SIG-M5 treated with dmso at 0.1 percent for 504 hours (cell line): ENCODE results near the gene PCED1B.
A peak's percentile ranks its signal among the peaks of the same experiment; 100 is the strongest.

Experiments
- DNase-seq: peaks from one replicate; lab custom pipeline; 2025; ENCODE audit not compliant: unreplicated experiment; lab: John Stamatoyannopoulos, UW

PCED1B gene

DNA sequence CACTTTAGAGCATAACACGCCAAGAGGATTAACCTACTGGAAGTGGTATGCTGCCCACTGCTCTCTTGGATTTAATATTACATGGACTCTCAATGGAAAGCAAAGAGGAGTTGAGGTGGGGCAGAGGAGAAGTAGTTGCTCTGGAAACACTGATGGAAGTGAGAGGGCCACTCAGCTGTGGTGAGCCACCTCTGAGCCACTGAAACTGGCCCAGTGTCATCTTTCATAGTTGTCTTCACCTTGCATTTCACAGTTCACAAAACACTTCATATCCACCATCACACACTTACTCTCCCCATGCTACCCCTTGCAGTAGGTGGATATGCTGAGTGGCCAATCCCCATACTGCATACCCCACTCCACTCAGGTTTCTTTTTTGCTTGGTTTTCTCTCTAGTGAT, 12.2 kb upstream of the PCED1B start:
- DNase-seq = no peak

DNA sequence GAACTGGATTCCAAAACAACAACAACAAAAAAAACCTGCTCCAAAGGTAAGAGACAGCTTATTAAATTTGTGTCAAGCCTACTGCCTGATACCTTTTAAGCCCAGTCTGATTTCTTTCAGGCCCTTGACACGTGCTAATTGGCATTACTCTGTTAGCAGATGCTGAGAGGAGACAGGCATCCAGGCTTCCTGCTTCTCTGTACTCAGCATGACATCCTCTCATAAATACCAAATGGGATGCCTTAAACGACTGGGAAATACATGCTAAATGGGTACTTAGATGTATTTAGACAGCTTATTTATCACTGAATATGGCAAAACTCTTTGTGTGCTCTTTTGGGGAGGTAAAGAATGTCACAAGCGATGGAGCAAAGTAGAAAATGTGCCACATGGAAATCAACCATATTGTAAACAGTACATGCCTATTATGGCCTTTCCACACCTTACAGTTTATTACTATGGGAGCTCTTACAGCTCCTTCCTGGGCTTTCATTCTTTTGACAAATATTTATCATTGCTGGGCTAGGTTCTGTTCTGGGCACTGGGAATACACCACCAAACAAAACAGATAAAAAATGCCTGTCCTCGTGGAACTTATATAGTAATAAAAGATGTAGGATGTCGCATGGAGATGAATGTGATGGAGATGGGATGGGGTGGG, 11.5 kb upstream of the PCED1B start:
- DNase-seq = no peak

DNA sequence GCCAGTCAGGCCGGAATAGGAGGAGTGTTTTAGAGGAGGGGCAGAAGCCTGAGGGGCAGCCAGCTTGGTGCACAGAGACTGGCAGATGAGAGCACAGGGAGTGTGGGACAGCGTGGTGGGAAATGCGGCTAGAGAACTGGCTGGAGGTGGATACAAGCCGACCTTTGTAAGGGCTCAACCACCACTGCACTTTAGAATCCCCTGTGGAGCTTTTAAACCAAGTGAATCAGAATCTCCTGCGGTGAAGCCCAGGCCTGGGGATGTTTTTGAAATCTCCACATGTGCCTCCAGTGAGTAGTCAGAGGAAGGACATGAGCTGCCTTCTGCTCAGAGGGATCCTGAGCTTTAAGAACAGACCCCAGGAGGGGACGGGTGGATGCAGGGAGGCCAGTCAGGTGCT, 10.9 kb upstream of the PCED1B start:
- no peak for DNase-seq

DNA sequence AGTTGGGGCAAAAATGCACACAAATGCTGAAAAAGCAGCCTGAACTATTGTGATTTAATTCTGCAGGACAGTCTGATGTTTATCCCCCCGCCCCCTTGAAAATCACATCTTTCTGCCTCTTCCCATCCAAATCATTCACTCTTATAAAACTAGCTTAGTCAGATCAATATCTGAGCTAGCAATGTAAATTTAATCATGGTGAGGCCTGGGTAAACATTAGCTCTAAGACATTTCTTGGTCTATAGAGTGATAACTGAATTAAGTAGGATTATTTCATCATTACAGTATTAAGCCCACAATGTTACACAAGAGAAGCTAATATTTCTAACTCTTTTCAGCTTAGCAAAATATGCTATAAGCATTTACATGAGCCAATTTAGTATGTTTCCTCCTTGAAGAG, 9.1 kb upstream of the PCED1B start:
- DNase-seq = no peak

DNA sequence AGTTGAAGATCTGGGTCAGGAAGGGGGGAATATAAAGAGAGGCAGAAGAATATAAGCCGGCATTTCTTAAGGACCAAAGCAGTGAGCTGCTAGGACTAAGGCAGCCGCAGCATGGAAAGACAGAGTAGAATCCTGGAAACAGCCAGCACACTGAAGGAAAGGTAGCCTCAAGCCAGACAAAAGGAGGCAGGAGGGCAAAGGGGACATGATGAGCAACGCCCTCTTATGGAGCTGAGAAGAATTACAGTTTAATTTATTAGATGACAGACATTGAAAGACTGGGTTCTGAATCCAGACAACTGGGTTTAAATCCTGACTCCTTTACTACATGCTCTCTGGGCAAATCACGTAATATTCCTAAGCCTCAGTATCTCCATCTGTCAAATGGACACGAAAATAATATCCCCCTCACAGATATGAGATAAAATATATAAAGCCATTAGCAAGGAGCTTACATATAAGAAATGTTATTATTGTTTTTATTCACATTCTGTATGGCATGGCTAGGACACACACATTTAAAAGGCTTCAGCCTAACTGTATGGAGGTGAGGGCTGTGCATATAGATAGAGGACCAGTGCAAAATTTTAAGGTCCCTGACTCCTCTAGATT, 8.1 kb upstream of the PCED1B start:
- peak; percentile 41 for DNase-seq

DNA sequence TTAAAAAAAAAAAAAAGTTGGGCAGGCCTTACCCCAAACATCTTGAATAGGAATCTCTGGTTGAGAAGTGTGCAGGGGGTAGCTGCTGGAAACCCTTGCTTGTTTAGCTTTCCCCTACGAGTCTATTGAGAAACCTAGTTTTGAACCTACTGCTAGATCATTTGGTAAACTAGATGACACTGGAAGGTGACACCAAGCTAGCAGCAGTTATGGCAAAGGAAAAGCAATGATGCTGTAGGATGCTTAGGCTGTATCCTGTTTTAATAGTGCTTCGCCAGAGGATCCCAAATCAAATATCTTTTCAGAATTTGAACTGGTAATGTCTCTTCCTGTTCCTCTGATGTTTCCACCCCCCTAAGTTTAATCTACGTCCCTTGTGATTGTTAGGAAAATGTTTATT, 5.5 kb upstream of the PCED1B start:
- DNase-seq = no peak

DNA sequence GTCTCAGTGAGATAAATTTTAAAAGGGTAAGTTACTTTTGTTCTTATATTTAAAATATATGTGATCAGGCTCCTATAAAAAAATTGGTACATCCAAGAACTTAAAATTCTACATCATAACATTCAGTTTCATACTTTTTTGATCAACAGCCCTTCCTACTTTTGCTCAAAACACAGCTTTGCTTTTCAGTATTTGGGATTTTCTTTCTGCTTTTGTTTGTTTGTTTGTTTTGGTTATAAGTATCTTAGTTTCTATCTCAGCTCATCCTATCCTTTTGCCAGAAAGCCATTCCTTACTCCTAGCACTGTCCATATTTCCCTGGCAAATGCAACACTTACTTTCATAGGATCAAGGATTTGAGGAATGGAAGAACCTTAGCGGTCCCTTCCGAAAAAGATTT, 4.7 kb upstream of the PCED1B start:
- no peak for DNase-seq

DNA sequence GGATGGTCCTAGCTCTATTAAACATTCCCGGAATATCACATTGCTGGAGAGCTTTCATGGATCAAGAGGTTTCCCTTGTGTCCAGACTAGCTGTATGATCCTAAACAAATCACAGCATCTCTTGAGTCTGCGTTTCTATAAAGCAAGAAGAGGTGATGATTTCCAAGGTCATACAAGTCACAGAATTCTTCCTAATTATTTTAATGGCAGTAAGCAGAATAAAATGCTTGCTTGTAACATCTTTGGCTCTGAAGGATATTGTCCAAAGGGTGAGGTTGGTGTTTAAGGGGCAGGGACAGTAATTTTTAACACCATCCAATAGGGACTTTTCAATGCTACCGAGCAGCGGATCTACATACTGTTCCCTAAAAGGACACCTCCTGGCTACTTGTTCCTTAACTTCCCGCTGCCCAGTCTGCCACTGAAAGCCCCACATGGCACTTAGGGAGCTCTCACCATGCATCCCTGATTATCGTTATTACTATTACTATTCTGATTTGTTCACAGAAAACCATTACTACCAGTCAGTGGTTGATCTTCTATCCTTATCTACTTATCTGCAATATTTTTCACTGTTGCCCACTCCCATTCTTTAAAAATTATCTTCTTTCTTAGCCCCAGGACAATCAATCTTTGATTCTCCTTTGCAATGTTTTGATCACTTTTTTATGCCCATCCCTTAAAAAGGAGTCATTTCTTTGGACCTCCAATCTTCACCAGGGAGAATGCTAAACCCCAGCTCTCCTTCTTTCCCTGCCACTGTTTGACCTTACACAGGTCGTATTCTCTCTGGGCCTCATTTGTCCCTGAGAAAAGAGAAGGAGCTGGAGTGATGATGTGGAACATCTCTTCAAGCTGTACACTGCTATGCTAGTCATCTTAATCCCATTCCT, 4.0 kb upstream of the PCED1B start:
- DNase-seq = no peak

DNA sequence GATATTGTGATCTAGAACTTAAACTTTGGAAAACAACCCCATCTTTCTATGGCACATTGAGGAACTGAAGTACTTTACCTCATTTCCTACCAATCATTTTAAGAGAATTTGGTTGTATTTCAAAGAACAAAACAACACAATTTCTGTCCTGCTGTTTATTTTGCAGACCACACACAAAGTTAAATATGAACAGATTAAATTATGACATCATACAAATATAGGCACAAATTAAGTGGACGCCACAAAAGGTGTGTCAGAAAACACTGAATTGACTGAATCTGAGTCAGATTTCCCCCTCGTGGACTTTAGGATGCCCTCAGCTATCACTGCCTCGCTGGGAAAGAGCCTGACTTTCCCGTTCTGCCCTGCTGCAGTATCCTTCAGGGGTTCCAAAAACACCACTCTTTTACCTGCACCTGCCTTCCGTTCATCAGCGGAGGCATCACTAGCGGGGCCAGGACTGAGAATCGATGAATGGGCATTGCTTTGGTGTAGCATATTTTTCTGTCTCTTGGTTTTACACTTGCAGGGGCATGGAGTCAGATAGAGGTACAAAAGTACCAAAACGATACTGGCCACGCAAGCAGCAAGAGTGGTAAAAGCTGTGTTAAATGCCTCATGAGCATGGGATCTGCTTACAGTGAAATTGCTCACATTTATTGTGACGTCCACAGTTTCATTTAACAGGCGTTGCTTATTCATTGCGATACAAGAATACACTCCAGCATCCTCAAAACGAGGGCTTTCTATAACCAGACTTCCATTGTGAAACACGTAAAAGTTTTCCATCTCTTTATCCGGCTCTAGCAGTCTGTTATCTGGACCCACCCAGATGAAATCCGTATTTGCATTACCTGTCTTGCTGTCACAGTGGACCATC, 2.0 kb upstream of the PCED1B start:
- no peak for DNase-seq

DNA sequence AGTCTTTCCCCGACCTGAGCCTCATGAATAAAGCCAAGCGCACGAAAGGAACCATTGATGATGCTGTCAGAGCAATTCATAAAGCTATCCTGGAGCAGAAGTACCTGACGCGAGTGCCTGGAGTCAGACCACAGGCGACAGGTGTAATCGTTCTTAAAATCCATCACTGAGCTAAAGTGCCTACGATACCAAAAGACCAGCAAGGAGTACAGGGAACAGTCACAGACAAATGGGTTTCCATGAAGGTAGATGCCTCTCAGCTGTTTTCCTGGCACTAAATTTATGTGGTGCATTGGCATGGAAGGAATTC, 1.4 kb upstream of the PCED1B start:
- DNase-seq = no peak

DNA sequence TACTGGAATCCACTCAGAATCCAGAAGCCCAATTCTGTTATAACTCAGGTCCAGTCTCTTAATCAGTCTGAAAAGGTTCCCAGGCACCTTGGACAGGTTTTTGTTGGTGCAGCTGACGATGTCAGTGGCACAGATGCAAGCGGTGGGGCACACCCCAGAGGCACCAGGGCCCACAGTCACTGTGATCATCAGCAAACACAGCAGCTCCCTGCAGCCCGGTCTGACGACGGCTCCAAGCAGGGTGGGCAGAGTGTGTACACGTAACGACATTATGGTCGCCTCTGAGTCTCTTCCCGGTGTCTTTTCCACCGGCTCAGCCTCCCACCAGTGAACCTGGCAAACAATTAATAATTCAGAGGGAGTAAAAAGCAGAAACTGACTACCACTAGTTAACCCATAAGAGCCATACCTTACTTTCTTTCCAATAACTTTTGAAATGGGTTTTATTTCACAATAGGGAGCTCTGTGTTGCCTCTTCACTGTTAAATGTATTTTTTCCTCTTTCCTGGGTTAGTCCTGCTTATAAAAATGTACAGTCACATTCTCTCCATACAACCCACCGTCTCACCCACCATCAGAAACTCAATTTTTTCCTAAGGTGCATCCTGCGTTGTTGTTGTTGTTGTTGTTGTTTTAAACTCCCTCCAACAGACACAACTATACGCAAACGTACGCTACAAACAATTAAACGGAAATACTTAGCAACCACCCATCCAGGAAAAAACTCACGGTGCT, 521 bp upstream of the PCED1B start:
- no peak for DNase-seq

DNA sequence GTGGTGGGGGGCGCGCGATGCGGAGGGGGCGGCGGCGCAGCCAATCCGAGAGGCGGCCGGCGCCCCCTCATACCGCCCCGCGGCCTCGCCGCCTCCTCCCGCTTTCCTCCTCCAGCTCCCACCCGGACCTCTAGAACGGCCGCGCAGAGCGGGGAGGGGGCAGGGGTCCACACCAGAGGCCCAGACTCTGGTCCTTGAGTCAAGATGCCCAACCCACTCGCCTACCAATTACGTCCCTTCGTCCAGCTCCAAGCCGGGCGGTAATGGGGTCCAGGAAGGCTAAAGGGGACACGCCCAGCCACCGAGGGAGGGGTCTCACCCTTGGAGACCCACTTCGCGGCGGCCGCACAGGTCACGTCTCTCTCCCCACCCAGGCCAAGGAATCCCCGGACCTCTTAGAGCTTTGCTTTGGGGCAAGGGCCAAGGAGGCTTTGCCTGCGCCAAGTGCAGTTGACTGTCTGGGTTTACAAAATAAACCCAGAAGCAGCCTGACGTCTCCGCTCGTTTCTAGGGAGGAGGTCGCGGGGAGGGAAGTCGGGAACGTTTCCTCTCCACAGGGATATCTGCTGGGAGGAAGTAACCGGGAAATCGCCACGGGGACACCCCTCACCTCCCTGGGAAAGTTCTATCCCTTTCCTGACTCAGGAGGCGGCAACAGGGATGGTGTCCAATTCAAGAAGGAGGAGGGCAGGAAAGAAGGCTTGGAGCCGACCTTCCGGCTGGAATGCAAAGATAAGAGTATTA, 732 bp downstream of the PCED1B start:
- DNase-seq = peak; percentile 24

DNA sequence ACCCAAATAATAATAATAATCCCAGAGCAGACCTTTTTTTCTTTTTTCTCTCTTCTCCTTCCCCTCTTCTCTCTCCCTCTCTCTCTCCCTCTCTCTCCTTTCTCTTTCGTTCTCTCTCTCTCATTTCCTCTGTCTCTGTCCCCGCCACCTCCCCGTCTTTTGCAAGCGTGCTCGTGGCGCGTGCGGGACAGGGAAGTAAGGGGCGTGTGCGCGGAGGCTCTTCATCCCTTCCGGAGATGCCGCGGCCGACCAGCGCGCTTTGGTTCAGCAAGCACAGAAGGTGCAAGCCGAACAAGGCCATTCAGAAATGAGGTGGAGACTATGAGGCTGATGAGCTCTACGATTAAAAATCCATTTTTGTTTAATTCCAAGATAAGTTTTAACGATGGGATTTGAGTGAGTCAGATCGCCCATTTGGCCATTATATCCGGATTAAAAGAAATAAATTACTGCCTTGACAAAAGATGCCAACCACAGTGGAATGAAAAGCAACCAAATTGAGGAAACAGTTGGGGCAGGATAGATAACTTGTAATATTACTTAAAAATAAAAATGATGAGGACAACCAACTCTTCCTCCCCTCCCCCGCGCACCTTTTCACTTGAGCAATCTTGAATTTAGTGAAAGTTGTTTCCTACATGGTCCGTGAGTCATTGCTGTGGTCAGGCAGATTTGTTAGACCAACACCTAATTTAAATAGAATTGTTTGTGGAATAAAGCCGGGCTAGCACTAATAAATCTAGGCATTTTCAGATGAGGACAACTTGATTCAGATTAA, 1.5 kb downstream of the PCED1B start:
- DNase-seq = peak; percentile 58

DNA sequence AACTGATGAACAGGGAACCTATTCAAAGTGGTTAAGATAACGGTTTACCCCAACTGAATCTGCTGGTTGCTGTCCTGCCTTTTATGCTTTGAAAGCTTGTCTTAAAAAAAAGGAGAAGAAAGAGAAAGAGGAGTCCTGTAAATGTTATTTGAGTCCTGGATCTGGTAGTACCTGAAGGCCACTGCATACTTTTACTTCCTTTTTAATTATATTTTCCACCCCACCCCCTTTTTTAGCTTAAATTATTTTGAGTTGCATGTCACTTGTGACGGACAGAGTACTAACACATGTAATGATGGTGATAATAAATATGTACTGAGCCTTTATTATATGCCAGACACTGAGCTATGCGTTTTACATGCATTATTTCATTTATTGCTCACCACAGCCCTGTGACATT, 2.9 kb downstream of the PCED1B start:
- no peak for DNase-seq

DNA sequence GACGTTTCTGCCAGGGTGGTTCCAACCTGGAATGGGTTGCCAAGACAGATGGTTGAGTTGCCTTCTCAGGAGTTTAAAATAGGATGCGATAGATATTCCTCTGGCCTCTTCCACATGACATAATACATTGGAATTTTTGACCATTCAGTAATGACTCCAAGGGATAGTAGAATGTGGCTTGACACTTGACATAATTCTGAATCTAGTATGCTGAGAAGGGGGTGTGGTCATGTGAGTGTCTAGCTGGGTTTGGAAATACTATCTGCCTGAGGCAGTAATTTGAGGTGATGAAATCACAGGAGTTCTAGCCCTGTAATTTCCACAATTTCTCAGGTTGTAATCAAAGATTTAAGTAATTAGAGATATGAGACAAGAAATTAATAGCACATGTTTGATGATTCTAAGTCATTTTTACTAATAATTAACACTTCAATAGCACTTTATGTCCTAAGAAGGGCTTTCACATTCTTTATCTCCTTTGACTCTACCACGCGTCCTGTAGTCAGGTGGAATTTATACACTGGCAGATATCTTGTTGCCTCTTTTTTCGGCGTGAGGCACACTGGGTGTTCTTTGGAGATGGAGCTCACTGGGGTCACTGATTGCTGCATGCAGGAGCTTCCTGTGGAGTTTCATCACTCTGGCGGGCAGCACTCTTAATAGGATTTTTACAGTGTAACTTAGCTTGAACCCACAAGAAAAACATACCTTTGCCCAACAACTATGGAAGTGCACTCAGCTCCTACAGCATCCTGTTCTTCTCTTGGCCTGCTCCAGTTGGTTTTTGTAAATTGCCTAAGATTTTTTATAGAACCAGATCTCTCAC, 3.6 kb downstream of the PCED1B start:
- peak; percentile 57 for DNase-seq

DNA sequence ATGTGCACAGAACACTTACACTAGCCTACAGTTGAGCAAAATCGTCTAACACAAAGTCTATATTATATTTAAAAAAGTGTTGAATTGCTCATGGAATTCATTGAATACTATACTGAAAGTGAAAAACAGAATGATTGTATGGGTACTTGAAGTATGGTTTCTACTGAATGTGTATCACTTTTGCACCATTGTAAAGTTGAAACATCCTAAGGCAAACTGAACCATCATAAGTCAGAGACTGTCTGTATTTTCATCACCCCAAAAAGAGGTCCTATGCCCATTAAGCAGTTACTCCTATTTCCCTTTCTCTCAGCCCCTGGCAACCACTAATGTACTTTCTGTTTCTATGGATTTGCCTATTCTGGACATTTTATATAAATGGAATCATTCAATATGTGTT, 4.8 kb downstream of the PCED1B start:
- no peak for DNase-seq

DNA sequence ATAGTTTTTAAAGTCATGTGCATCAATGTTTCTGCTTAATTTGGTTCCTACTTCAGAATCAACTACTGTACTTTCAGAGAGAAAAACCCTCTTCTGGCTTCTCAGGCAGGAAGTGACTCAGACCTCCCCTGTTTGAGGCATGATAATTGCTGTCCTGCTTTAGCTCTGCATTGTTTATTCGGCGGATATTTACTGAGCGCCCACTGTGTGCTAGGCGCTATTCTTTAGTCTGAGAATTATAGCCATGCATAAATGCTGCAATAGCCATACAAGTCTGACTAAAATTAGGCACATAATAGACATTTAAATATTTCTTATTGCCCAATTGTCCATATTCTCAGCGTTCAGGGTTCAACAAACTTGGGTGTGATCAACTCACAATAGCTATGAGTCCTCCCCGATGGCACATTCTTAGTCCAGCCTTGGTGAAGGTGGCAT, 6.4 kb downstream of the PCED1B start:
- DNase-seq = peak; percentile 29

DNA sequence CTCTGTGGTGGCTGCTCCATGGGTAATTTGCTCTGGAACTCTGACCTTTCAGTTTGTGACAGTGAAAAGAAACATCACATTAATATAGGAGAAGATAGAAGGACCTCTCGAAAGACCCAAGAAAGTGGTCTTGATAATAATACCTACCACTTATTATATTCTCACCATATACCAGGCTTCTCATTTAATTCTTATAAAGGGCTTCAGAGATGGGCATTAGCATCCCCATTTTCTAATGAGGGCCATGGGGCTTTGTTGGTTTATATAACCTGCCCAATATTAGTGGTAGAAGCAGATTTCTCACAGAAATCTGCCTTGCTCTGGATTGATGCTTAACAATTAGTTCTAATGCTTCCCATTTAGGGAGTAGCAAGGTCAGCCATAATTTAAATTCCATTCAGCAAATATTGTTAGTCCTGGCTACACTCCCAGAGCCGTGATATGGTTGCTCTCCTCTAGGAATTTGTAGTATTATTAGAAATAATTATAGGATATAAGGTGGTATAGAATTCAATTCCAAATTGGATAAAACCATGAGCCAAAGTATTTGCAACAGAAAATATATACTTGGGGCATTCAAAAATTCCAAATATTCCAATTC, 7.8 kb downstream of the PCED1B start:
- DNase-seq = no peak
